Lower leg skin (tissue), 3 donors: ENCODE measurements around the gene PATJ.

ENCODE experiments used
- CTCF ChIP-seq, 3 donors: fragments of 450-650 bp; IDR thresholded peaks; one replicate each; pipeline ENCODE4 v1.5.1; 2016; ENCODE audit warnings: antibody characterized with exemption in 3 of 3, mild to moderate bottlenecking in 3 of 3, moderate library complexity in 2 of 3
- POLR2A ChIP-seq, 2 donors: fragments of 450-650 bp; IDR thresholded peaks; one replicate each; pipeline ENCODE4 v1.6.1; 2016 to 2017; ENCODE audit warnings: antibody characterized with exemption in 2 of 2, mild to moderate bottlenecking in 1 of 2, moderate library complexity in 1 of 2

- TF ChIP-seq POLR2A (IDR thresholded peaks at IDR 0.05) (no peak), CTCF (IDR thresholded peaks at IDR 0.05) (no peak)
Measured at GRCh38 chr1:62006690-62007089, 264.4 kb downstream of the PATJ start.
